GM21529 (cell line): ENCODE measurements around the gene KLK10.

Source experiments
- ATAC-seq: cut with Tn5 transposase; IDR thresholded peaks from one replicate; pipeline ENCODE4 v1.9.1; 2021; ENCODE audit not compliant: unreplicated experiment

KLK10 gene

DNA sequence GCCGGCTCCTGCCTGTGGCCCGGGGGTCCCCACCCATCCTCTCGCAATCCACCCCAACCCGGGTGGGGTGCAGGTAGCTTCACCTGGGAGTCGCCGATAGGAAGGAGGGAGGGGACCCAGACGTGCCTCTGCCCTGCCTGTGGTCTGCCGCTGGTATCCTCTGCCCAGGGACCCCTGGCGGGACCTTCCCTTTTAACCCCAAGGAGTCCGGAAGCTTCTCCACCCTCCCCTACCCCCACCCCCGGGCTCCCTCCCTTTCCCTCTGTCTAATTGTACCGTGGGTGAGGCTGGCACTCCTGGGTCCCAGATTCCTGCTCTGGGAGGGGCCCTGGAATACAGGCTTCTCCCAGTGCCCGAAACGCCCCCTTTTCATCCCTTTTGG lies at the start of gene KLK10:
TSS of gene KLK10 (minus strand) at position 166 of the 382 bp plus-strand sequence. CDS start 579 bp downstream, outside the sequence.
- no peak for ATAC-seq

GRCh38 chr19:51066393-51067186 lies 47.1 kb upstream of the KLK10 start:
- ATAC-seq: no peak

DNA sequence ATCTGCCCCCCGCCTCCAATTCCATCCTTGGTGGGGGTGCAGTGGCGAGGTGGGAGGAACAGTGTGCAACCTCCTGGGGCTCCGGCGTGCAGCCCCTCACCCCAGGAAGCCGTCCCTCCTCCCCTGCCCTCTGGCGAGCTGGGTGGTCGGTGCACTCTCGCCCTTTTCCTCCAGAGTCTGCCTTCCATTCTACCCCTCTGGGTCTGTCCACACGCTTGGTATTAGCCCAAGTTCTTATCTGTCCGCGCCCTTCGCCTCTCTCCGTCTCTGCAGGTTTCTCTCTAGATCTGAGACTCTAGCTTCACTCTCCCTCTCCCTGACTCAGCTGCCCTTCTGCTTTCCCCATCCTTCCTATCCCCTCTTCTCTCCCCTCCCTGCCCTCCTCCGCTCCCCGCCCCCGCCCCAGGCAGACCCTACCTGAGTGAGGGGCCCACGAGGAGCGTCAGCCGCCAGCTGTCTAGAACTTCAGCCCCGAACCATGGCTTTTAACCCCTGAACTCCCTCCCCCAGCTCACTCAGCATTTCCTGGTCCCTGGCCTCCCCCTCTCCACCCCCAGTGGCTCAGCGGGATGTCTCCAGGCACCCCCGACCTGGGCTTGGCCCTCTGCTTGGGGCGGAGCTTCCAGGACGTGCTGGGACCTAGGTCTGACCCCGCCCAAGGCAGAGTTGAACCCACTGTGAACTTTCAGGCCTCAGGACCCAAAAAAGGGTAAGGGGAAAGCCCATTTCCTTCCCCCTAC lies 45.9 kb upstream of the KLK10 start:
- ATAC-seq: no peak

- no peak for ATAC-seq
Measured at GRCh38 chr19:51064534-51065220, 45.2 kb upstream of the KLK10 start, which contains the start of gene KLK13. Gene KLK13, minus strand, starts transcription at chr19:51065092. Its CDS starts 25 bp downstream, at chr19:51065067.

DNA sequence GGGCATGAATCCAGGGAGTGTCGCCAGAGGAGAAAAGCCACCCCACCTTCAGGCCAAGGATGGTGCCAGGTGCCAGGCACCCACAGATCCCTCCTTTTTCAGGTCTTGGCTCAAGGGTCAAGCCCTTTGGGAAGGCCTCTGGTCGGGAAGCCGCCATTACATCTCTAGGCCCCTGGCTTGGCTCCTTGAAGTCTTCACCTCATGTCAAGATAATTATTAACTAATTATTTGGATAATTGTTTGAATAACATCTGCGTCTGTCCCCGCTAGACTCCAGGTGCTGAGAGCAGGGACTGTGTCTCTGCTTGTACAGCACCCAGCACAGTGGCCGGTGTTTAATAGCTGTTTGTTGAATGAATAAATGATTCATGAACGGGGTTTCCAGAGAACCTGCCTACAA lies 44.2 kb upstream of the KLK10 start:
- ATAC-seq: no peak

DNA sequence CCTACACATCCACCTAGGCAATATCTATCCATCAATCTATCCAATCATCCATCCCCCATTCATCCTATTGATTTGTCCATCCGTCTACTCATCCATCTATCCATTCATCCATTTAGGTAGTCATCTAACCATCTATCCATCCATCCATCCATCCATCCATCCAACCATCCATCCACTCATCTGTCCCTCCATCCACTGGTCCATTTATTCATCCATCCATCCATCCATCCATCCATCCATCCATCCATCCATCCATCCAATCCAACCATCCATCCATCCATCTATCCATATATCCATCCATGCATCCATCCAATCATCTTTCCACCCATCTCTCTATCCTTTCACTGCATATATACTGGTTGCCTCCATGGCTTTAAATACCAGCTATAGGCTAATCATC lies 41.5 kb upstream of the KLK10 start:
- ATAC-seq: no peak

- no peak for ATAC-seq
Measured at GRCh38 chr19:51060336-51060735, 40.8 kb upstream of the KLK10 start.

DNA sequence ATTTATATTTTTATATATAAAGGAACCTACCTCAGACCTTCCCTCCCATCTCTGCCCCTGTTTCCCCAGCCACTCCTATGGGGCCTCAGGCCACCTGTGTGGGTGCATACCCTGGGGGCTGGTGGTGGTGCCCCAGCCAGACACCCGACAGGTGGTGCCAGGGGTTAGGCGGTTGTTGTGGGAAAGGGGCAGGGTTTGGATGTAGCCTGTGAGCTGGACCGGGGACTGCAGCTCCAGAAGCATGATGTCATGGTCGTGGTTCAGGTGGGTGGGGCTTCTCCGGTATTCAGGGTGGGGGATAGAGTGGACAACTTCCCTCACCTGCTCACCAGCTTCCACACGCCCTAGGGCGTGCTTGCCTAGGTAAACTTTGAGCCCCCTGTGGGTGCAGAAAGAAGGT lies 40.2 kb upstream of the KLK10 start:
- ATAC-seq: no peak

GRCh38 chr19:51055866-51056265 lies 36.4 kb upstream of the KLK10 start:
- ATAC-seq: no peak

GRCh38 chr19:51047031-51047335 lies 27.5 kb upstream of the KLK10 start:
- no peak for ATAC-seq

DNA sequence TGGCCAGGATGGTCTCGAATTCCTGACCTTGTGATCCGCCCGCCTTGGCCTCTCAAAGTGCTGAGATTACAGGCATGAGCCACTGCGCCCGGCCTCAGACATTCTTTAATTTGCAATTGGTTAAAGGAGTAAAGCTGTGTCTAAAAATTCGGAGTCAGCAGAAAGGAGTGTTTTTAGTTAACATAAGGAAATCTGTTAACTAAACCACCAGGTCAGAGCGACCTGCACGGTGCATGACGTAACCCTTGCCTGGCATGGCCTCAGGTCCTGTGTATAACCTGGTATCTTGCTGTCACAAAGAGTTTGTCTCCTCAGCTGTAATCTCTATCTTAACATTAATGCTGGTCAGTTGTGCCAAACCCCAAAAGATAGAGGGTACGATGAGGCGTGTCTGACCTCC lies 24.8 kb upstream of the KLK10 start:
- ATAC-seq: no peak

GRCh38 chr19:51043497-51043896 lies 24.0 kb upstream of the KLK10 start:
- no peak for ATAC-seq

- no peak for ATAC-seq
Measured at GRCh38 chr19:51040151-51040550, 20.6 kb upstream of the KLK10 start.

DNA sequence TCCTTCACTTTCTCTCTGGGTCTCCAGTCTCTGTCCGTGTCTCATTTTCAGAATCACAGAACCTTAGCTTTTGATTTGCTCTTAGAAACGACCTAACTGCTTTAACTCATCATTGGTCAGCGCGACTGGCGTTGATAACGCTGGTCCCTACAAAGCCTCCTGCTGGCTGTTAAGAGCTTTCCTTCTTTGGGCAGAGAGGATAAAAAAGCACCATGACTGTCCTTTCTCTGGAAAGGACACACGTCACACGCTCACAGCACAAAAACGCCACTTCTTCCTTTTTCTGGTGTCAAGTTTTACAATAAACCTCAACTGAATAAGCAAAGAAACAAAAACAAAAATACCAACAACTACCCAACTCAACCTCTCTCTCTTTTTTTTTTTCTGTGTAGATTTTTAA lies 17.0 kb upstream of the KLK10 start:
- no peak for ATAC-seq

GRCh38 chr19:51034704-51035103 lies 15.2 kb upstream of the KLK10 start, which contains the start of gene KLK12:
Gene KLK12, minus strand, starts transcription at chr19:51035002. Its CDS starts 381 bp downstream, at chr19:51034621.
- ATAC-seq: no peak

GRCh38 chr19:51031880-51032225 lies 12.3 kb upstream of the KLK10 start:
- no peak for ATAC-seq

DNA sequence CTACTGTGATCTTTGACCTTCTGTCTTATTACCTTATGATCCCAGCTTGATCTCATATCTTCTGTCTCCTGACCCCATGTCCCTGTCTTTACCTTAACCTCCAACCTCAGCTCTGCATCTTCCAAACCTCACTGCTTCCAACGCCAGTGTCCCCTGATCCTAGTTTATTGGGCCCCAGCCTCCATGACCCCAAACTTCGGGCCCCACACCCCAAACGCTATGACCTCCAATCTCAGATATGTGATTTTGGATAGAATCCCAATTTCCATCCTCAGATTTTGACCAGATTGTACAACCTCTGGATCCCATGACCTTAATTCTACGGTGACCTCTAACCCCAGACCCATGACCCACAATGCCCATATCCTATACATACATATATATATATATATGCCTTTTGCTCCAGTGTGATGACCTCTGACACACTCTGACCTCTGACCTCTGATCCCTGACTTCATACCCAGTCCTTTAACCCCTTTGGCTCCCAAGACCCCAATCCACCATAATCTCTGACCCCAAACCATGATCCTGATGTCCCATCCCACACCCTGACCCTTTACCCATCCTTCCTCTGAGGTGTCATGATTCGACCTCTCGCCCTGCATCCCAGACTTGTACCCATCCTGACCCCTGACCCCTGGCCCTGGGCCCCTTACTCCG lies 11.8 kb upstream of the KLK10 start:
- no peak for ATAC-seq

DNA sequence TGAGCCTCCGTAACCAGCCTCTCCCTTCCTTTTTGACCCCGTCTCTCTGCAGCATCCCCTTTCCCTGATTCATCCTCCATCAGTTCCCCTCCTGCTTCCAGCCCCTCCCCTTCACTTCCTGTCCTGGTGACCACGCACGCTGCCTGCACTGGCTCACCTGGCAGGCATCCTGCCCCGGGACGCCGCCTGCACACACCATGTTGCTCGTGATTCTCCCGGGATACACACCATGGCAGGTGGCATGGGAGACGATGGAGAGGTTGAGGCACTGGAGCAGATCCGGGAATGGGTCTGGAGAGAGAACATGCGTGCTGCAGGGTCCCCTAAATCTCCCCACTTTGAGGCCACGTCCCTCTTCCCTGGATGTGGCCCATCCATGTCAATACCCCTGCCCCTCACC lies 11.1 kb upstream of the KLK10 start:
- no peak for ATAC-seq

DNA sequence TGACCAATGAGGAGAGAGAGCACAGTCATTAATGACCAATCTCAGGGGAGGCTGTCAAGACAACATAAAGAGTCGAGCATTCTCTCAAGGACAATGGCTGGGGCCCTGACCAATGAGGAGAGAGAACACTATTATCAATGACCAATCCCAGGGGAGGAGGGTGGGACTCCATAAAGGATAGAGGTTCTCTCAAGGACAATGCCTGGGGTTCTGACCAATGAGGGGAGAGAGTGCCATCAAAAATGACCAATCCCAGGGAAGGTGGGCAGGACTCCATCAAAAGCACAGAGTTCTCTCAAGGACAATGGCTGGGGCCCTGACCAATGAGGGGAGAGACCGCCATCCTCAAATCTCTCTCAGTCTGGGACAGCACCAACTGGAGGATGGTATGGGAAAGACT lies 10.2 kb upstream of the KLK10 start:
- ATAC-seq: no peak

DNA sequence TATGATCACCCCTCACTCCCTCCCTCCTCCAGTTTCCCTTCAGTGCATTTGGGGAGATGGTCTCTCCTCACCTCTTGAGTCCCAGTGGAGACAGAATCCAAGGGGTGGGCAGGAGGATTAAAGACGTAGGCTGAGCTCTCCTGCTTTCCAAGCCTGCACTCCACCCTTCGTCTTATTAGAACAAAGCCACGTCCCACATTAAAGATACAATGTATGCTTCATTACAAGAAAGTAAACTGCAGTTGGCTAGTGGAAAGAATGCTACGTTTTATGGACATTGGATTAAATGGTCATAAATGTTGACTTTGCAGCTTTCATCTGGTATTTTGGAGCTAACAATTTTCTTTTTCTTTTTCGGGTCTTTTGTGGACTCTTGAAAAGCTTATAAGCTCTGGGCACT lies 8.4 kb upstream of the KLK10 start:
- ATAC-seq: no peak

DNA sequence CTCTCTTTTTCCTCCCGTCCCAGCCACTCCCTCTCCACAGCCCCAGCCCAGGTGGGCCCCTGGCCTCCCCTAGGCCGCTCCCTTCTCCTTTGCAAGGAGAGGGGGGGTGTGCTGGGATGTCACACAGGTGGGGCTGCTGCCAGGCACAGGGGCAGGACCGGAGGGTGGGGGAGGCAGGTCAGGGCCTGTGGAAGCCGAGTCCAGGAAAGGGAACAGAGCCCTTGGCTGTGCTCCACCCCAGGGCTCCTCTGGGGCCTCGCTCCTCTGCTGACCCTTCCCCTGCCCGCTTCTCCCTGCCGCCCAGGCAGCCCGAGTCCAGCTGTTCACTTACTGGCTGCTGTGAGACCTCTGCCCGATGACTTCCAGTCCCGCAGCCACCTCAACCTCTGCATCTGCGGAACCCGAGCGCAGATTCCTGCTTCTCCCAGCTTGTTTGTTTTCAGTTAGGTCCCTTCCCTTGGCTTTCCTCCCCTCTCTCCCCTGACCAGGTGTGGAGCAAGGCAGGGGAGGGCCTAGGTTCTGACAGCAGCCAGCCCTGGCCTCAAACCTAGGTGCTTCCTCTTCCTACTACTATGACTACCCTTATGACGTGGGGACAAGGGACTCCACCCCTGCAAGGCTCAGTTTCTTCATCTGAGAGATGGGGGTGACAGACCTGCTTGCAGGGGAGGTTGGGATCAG lies 7.8 kb upstream of the KLK10 start:
- no peak for ATAC-seq
